Choroid plexus epithelial cell (primary cell): ENCODE data around the gene MAB21L3.

Experiments
- DNase-seq: peaks from one replicate; pipeline ENCODE4 v3.0.0-alpha.2; 2010; ENCODE audit warnings: low read depth
- H3K4me3 ChIP-seq: 2 replicates; pipeline ENCODE4 v1.5.1; 2011; ENCODE audit warnings: low read depth, mild to moderate bottlenecking, control low read depth, low read length, moderate library complexity
- CTCF ChIP-seq: conservative IDR thresholded peaks from 2 replicates; pipeline ENCODE4 v1.5.1; 2011; ENCODE audit warnings: low read depth, mild to moderate bottlenecking, control low read depth, inconsistent platforms, low read length, moderate library complexity

Gene MAB21L3

GRCh38 chr1:116153692-116154031, 42.5 kb downstream of the MAB21L3 start:
- no peak for TF ChIP-seq CTCF
- DNase-seq, result no peak
- H3K4me3 ChIP-seq, result no peak overlapping the region

DNA sequence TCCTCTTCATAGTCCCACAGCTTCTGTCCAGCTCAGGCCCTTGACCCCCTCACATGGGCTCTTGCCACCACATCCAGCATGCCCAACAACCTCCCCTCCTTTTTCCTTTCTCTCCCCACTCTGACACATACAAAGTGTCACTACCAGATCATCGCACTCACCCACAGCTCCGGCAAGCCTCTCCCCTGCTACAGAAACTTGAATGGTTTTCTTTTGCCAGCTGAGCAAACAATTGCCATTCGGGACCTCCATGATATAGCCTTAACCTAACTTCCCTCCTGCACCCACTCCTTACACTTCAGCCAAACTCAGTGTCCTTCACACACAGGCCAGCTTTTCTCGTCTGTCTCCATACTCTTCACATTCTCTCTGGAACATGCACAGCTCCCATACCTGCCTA, 43.3 kb downstream of the MAB21L3 start:
- no peak for TF ChIP-seq CTCF
- DNase-seq, result no peak
- H3K4me3 ChIP-seq, result no peak overlapping the region

DNA sequence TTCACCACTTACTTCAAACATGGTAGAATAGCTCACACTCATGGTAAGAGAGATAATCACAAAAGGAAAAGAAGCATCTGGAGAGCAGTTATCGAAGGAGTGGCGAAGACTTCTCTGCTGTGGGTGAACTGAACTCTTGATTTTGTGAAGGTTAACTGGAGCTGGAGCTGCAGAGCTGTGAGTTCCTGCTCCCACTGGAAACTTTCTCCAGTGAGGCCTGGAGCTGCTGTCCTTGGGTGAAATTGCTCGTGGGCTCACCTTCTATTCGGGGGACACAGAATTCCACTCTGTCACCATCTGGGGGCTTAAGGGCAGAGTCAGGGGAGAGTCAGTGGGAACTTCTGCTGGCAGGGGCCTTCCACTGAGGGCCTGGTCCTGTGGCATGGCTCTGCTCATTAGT, 45.9 kb downstream of the MAB21L3 start:
- DNase-seq, result no peak
- TF ChIP-seq CTCF, result no peak
- no peak overlapping the region for H3K4me3 ChIP-seq

DNA sequence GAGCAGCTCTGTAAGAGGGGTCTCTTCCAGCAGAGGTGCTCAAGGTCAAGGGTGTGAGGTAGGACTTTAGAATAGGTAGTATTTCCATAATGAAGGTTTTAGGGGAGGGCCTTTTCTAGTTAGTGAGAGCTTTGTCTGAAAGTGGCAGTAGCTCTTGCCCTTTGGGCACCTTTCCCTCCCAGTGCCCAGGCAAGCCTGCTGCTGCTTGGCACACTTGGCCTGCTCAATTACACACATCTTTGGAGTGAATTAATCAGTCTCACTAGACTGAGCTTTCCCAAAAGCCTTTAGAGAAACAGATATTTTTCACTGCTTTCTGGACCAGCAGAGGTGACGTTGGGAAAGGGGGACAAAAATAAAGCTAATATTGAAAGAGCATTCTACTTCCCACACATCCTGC, 48.0 kb downstream of the MAB21L3 start:
- TF ChIP-seq CTCF, result no peak
- DNase-seq, result no peak
- H3K4me3 ChIP-seq, result no peak overlapping the region

DNA sequence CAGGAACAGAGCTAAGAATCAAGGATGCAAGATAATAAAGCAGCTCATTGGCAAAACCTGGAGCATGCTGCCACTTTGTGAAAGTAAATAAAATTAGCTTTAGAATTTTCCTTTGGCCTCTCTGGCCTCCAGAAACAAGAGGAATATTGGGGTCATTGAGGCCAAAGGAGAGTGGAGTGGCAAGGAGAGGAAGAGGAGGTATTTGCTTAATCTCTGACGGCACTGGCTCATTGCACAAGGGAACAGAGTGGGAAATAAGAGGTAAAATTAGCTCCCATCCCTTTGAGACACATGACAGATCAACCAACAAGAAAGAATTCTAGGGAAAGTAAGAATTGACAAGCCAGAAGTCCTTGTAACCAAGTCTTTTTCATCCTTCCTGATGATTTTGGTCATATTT, 48.4 kb downstream of the MAB21L3 start:
- no peak for TF ChIP-seq CTCF
- no peak overlapping the region for H3K4me3 ChIP-seq
- DNase-seq, result no peak

- no peak overlapping the region for H3K4me3 ChIP-seq
- DNase-seq, result no peak
- TF ChIP-seq CTCF, result no peak
These were observed 50.2 kb downstream of the MAB21L3 start for GRCh38 chr1:116161390-116161789.

DNA sequence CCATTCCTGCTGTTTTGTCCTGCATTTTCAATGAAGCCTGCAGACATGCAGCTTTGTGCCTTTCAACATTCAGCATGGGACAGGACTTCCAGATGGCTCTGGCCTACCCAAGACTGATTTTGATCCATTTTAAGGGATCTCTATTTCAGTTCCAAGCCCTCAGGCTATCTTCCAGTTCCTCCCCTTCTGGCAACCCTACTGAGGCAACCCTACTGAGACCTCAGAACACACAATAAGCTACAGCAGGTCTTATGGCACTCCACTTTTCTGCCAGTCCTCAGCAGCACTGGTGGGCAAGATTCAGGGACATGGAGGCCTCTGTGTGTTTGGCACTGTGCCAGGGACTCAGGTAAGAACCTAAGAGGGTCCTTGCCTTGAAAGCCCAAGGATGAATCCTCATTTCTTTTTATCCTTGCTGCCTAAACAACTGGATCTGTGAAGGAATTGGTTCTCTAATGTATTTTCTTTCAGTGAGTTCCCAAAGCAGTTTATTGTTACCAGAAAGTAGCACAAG, 50.7 kb downstream of the MAB21L3 start:
- H3K4me3 ChIP-seq, result no peak overlapping the region
- TF ChIP-seq CTCF, result no peak
- no peak for DNase-seq
